Kidney (tissue), 14 donors: ENCODE measurements around the gene CLCA4. TPM values are rescaled to one million over a fixed set of nuclear protein-coding genes. Genes with fewer than 3 reads are reported as not detected.
A peak's percentile ranks its signal among the peaks of the same experiment; 100 is the strongest.
"Not testable (repeated sequence)": the region's sequence is repeated elsewhere in the genome, so short reads cannot be mapped to it uniquely, and the experiment has no call there.

ENCODE experiments used
- DNase-seq, 5 donors: peaks; one replicate each; pipeline ENCODE4 v3.0.0-alpha.2; 2013 to 2020
- FAIRE-seq: peaks from 2 replicates; lab custom pipeline; 2012; peaks lifted over from hg19 to GRCh38; lab: Jason Lieb, UNC
- H3K27ac ChIP-seq, 2 donors: one replicate each; pipeline ENCODE4 v1.7.0; 2013; ENCODE audit warnings: low read depth in 2 of 2, low read length in 2 of 2, inconsistent platforms in 1 of 2
- H3K27me3 ChIP-seq: one replicate; pipeline ENCODE4 v1.7.1; 2013; ENCODE audit warnings: low read length, inconsistent platforms; ENCODE audit not compliant: control insufficient read depth, insufficient read depth
- H3K36me3 ChIP-seq, 3 donors: one replicate each; pipeline versions ENCODE4 v1.7.0 to v1.7.1; 2013; ENCODE audit warnings: low read length in 3 of 3, control low read depth in 1 of 3, inconsistent platforms in 1 of 3; ENCODE audit not compliant: insufficient read depth in 3 of 3, control insufficient read depth in 2 of 3
- H3K4me1 ChIP-seq, 3 donors: one replicate each; pipeline versions ENCODE4 v1.7.0 to v1.7.1; 2013; ENCODE audit warnings: low read length in 3 of 3, inconsistent platforms in 1 of 3, low read depth in 1 of 3; ENCODE audit not compliant: control insufficient read depth in 2 of 3, insufficient read depth in 2 of 3
- H3K4me3 ChIP-seq, 3 donors: one replicate each; pipeline versions ENCODE4 v1.7.0 to v1.8.1; 2013; ENCODE audit warnings: low read length in 3 of 3, control low read depth in 1 of 3, inconsistent platforms in 1 of 3
- H3K9ac ChIP-seq, 3 donors: one replicate each; pipeline versions ENCODE4 v1.7.0 to v1.7.1; 2013; ENCODE audit warnings: low read length in 3 of 3, control low read depth in 1 of 3, inconsistent platforms in 1 of 3
- H3K9me3 ChIP-seq, 3 donors: one replicate each; pipeline versions ENCODE4 v1.7.0 to v1.7.1; 2013; ENCODE audit warnings: low read length in 3 of 3, control low read depth in 1 of 3, inconsistent platforms in 1 of 3; ENCODE audit not compliant: control insufficient read depth in 2 of 3, insufficient read depth in 1 of 3
- CTCF ChIP-seq: IDR thresholded peaks from 3 replicates; pipeline ENCODE4 v1.5.1; 2012; ENCODE audit warnings: mild to moderate bottlenecking, moderate library complexity, borderline replicate concordance; ENCODE audit not compliant: insufficient read depth; ENCODE audit errors: extremely low read depth
- intact Hi-C: fragments of 100-400 bp; cut with DNase I; formaldehyde crosslinking; loops from one replicate; pipeline ENCODE4 v1.11.1; 2022
- polyA plus RNA-seq: library from polyadenylated mRNA; stranded (reverse); fragments of 350-450 nt; fragmentation: Illumina TruSeq; extraction: RNeasy Lipid Tissue Mini Kit (QIAGEN cat#74804); gene quantifications from one replicate; pipeline ENCODE4 v1.2.3, GENCODE V29; 2014; ENCODE audit warnings: low read depth, low replicate concordance; ENCODE audit not compliant: insufficient read depth
- total RNA-seq: library from RNA; stranded (reverse); fragmentation: NEBNext Ultra II Directional; extraction: Animal tissue kit (Norgen Biotek cat#: 25700); gene quantifications from one replicate; pipeline ENCODE4 v1.2.1, GENCODE V29; 2021
- donor health status: control.
- donor health status: control.
- donor health status: control.
- donor health status: control.
- donor health status: control.
- donor health status: DM: yes; HTN: yes; CAD: no.
- donor health status: Normal renal cell carcinoma (clear cell type).

CLCA4 gene
- total and polyA plus RNA-seq, 2 donors from 2014 or later: 0.13 TPM; not detected in 1

- intact Hi-C loops: no loop called here
- DNase-seq: no peak
- H3K4me3 ChIP-seq: no peak overlapping the region
- no peaks in the 10 kb centered on the region for H3K4me1 ChIP-seq
- H3K27ac ChIP-seq: no peak overlapping the region
- no peaks in the 10 kb centered on the region for H3K36me3 ChIP-seq
- no peak for FAIRE-seq
- H3K27me3 ChIP-seq: no peaks in the 10 kb centered on the region
- no peak for TF ChIP-seq CTCF
- no peak overlapping the region for H3K9ac ChIP-seq
- H3K9me3 ChIP-seq: no peaks in the 10 kb centered on the region
Measured at GRCh38 chr1:86500714-86501113, 46.2 kb upstream of the CLCA4 start.

- H3K9ac ChIP-seq, FAIRE-seq: not testable (repeated sequence)
- H3K4me3 ChIP-seq: peak overlapping the region in 2 of 3 donors; percentile 10 to 60
Measured at GRCh38 chr1:86502125-86502646, 44.7 kb upstream of the CLCA4 start.

GRCh38 chr1:86502721-86503405 is 44.0 kb upstream of the CLCA4 start:
- Histone ChIP-seq H3K4me3 (peak overlapping the region in 2 of 3 donors; percentile 16 to 60), H3K9ac (peak overlapping the region in 1 of 3 donors; percentile 9)
- no peak for FAIRE-seq

More at GRCh38 chr1:86502125-86502646, 44.7 kb upstream of the CLCA4 start:
- H3K27me3 ChIP-seq, intact Hi-C loops, H3K9me3 ChIP-seq, H3K4me1 ChIP-seq, H3K27ac ChIP-seq, H3K36me3 ChIP-seq: not testable (repeated sequence)
- peak; percentile 13 for TF ChIP-seq CTCF
- peak in 2 of 5 donors; percentile 29 to 53 for DNase-seq

More at GRCh38 chr1:86502721-86503405, 44.0 kb upstream of the CLCA4 start:
- peak in 2 of 5 donors; percentile 7 to 20 for DNase-seq
- TF ChIP-seq CTCF: no peak
- Histone ChIP-seq H3K4me1 (no peaks in the 10 kb centered on the region), H3K9me3 (no peaks in the 10 kb centered on the region), H3K27ac (peak overlapping the region in 1 of 2 donors; percentile 28), H3K27me3 (no peaks in the 10 kb centered on the region), H3K36me3 (no peaks in the 10 kb centered on the region)
- intact Hi-C loops: no loop called here
